Measurements from ENCODE around the gene ERI3. TPM values are rescaled to one million over a fixed set of nuclear protein-coding genes. Genes with fewer than 3 reads are reported as not detected.
"Not testable (repeated sequence)": the region's sequence is repeated elsewhere in the genome, so short reads cannot be mapped to it uniquely, and the experiment has no call there.

ERI3 gene
- total RNA-seq, 1 experiment from 2014 or later = 71.4 TPM

DNA sequence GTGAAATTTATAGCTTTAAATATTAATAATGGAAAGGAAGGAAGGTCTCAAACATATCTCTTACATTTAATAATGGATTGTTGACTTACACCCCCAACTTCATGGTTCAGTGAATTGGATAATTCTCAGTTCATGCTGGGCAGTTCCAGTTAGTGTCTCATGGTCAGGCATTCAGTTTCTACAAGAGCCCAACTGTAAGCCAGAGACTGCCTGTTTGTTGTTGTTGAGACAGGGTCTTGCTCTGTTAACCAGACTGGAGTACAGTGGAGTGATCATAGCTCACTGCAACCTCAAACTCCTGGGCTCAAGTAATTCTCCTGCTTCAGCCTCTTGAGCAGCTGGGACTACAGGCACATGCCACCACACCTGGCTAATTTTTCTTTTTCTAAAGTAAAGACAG, 146.8 kb downstream of the ERI3 start:
- CTCF ChIA-PET = no interaction called here
- H3K4me1 Mint-ChIP-seq (ENCODE audit: low read depth, unreplicated experiment) = no peaks in the 10 kb centered on the region
- H3K9me3 Mint-ChIP-seq (ENCODE audit: low read depth, unreplicated experiment) = no peaks in the 10 kb centered on the region
- intact Hi-C loops (cut with micrococcal nuclease; ENCODE audit: unreplicated experiment) = no loop called here
- TF ChIP-seq, protein P1, sequence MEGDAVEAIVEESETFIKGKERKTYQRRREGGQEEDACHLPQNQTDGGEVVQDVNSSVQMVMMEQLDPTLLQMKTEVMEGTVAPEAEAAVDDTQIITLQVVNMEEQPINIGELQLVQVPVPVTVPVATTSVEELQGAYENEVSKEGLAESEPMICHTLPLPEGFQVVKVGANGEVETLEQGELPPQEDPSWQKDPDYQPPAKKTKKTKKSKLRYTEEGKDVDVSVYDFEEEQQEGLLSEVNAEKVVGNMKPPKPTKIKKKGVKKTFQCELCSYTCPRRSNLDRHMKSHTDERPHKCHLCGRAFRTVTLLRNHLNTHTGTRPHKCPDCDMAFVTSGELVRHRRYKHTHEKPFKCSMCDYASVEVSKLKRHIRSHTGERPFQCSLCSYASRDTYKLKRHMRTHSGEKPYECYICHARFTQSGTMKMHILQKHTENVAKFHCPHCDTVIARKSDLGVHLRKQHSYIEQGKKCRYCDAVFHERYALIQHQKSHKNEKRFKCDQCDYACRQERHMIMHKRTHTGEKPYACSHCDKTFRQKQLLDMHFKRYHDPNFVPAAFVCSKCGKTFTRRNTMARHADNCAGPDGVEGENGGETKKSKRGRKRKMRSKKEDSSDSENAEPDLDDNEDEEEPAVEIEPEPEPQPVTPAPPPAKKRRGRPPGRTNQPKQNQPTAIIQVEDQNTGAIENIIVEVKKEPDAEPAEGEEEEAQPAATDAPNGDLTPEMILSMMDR (IDR thresholded peaks at IDR 0.05; ENCODE audit: unreplicated experiment) = no peak
- DNase-seq = no peak
- BruUV-seq (replicated peaks) = no TSS peak
- no peak overlapping the region for H3K4me3 Mint-ChIP-seq (ENCODE audit: low read depth, unreplicated experiment)
- no peak overlapping the region for H3K27ac Mint-ChIP-seq (ENCODE audit: unreplicated experiment)
- H3K27me3 Mint-ChIP-seq (ENCODE audit: unreplicated experiment) = no peaks in the 10 kb centered on the region
- peaks cover 7% of the 10 kb centered on the region for H3K36me3 Mint-ChIP-seq (ENCODE audit: insufficient read depth, unreplicated experiment)

GRCh38 chr1:44206545-44206944, 148.5 kb downstream of the ERI3 start:
- DNase-seq; intact Hi-C loops (cut with micrococcal nuclease; ENCODE audit: unreplicated experiment); H3K4me1 Mint-ChIP-seq (ENCODE audit: low read depth, unreplicated experiment); H3K36me3 Mint-ChIP-seq (ENCODE audit: insufficient read depth, unreplicated experiment); CTCF ChIA-PET; H3K9me3 Mint-ChIP-seq (ENCODE audit: low read depth, unreplicated experiment); H3K4me3 Mint-ChIP-seq (ENCODE audit: low read depth, unreplicated experiment); BruUV-seq (replicated peaks); H3K27me3 Mint-ChIP-seq (ENCODE audit: unreplicated experiment); H3K27ac Mint-ChIP-seq (ENCODE audit: unreplicated experiment): not testable (repeated sequence)

DNA sequence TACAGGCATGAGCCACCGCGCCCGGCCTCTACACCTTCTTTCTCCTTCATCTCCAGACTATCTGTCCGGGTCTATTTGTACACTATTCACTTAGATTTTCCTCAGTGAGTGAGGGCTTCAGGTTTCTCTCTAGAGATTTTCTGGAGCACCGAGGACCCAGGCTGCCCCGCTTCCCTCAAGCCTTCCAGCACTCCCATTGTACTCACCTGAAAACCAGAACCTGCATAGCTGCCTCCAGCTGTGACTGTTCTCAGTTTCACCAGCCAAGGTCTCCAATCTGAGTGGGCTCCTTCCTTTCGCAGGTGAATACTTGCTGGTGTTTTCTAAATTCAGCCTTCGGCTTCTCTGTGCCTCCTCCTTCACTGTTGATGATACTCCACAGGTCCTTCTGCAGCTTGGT, 154.7 kb downstream of the ERI3 start:
- H3K27me3 Mint-ChIP-seq (ENCODE audit: unreplicated experiment) = no peaks in the 10 kb centered on the region
- DNase-seq = no peak
- no peaks in the 10 kb centered on the region for H3K36me3 Mint-ChIP-seq (ENCODE audit: insufficient read depth, unreplicated experiment)
- intact Hi-C loops (cut with micrococcal nuclease; ENCODE audit: unreplicated experiment) = no loop called here
- H3K27ac Mint-ChIP-seq (ENCODE audit: unreplicated experiment) = no peak overlapping the region
- H3K9me3 Mint-ChIP-seq (ENCODE audit: low read depth, unreplicated experiment) = no peaks in the 10 kb centered on the region
- no TSS peak for BruUV-seq (replicated peaks)
- no peaks in the 10 kb centered on the region for H3K4me1 Mint-ChIP-seq (ENCODE audit: low read depth, unreplicated experiment)
- no peak overlapping the region for H3K4me3 Mint-ChIP-seq (ENCODE audit: low read depth, unreplicated experiment)
- TF ChIP-seq, protein P1 (IDR thresholded peaks at IDR 0.05; ENCODE audit: unreplicated experiment) = no peak
- CTCF ChIA-PET = no interaction called here

DNA sequence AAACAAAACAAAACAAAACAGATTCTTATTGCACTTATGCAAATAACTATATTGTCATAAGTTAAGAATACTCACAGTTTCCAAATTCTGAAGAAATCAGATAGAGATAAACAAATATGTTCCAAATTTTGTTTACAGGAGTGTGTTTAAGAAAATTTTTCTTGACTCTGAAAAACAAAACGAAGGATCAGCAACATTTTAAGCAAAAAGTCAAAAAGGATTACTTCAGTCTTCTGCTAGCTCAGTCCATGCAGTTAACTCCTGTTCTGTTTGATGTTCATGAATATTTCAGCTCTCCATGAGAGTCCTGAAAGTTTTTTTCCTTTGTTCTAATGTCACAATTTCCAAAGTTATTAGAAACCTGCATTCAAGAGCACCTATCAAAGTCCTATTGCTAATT, 180.4 kb downstream of the ERI3 start:
- Mint-ChIP-seq H3K27ac (ENCODE audit: unreplicated experiment) (no peak overlapping the region), H3K4me1 (ENCODE audit: low read depth, unreplicated experiment) (no peaks in the 10 kb centered on the region), H3K9me3 (ENCODE audit: low read depth, unreplicated experiment) (peaks cover 2% of the 10 kb centered on the region), H3K27me3 (ENCODE audit: unreplicated experiment) (no peaks in the 10 kb centered on the region), H3K36me3 (ENCODE audit: insufficient read depth, unreplicated experiment) (no peaks in the 10 kb centered on the region), H3K4me3 (ENCODE audit: low read depth, unreplicated experiment) (no peak overlapping the region)
- intact Hi-C loops (cut with micrococcal nuclease; ENCODE audit: unreplicated experiment) = loop anchor here (10.0 kb wide), 1 partner anchor 80 kb away; no protein-coding TSS in a partner anchor
- TF ChIP-seq, protein P1 (IDR thresholded peaks at IDR 0.05; ENCODE audit: unreplicated experiment) = no peak
- no peak for DNase-seq
- CTCF ChIA-PET = no interaction called here
- no TSS peak for BruUV-seq (replicated peaks)

Other genes with a start within 250 kb of the ERI3 start
- not detected in 2 replicates for gene KLF17, start 236.4 kb downstream of the ERI3 start, total RNA-seq (2022)
- gene KLF18, start 213.6 kb downstream of the ERI3 start, total RNA-seq (2022) = not detected in 2 replicates
- gene DMAP1, start 141.8 kb downstream of the ERI3 start, total RNA-seq (2022) = 40.9 and 42.9 TPM in 2 replicates
- 65.7 and 68.7 TPM in 2 replicates for gene RNF220, start 50.0 kb upstream of the ERI3 start, total RNA-seq (2022)